Measurements from ENCODE around the gene GPRIN1.

GRCh38 chr5:176553260-176554085 is 56.5 kb downstream of the GPRIN1 start:
- TF ChIP-seq CTCF (IDR thresholded peaks at IDR 0.05), result no peak
- TF ChIP-seq EZH2 (IDR thresholded peaks at IDR 0.05), result no peak
